Right kidney (tissue), 1 donor: ENCODE data around the gene HNRNPM.
"Not testable (repeated sequence)": the region's sequence is repeated elsewhere in the genome, so short reads cannot be mapped to it uniquely, and the experiment has no call there.

Experiments used
- DNase-seq: peaks from one replicate; pipeline ENCODE4 v3.0.0-alpha.2; 2016

Gene HNRNPM

DNA sequence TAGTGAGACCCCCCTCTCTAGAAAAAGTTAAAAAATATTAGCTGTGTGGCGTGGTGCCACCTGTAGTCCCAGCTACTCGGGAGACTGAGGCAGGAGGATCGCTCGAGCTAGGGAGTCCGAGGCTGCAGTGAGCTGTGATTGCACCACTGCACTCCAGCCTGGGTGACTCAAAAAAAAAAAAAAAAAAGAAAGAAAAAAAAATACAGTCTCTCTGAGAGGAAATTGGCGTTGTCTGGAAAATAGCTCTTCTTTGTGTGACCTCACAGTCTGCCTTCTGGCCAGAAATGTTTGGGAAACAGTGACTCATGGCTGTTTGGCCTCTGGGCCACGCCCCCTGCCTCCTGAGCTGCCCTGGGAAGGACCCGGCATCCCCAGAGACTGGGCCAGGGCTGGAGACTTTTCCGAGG lies 21.0 kb upstream of the HNRNPM start:
- DNase-seq: no peak

DNA sequence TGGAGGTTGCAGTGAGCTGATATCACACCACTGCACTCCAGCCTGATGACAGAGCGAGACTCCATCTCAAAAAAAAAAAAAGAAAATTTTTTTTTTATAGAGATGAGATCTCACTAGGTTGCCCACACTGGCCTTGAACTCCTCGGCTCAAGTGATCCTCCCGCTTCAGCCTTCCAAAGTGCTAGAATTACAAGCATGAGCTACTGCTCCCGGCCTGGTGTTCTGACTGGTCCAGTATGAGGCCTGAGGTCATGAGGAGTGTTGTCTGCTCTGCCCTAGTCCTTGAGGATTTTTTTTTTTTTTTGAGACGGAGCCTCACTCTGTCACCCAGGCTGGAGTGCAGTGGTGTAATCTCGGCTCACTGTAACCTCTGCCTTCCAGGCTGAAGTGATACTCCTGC lies 19.4 kb upstream of the HNRNPM start:
- DNase-seq: not testable (repeated sequence)

DNA sequence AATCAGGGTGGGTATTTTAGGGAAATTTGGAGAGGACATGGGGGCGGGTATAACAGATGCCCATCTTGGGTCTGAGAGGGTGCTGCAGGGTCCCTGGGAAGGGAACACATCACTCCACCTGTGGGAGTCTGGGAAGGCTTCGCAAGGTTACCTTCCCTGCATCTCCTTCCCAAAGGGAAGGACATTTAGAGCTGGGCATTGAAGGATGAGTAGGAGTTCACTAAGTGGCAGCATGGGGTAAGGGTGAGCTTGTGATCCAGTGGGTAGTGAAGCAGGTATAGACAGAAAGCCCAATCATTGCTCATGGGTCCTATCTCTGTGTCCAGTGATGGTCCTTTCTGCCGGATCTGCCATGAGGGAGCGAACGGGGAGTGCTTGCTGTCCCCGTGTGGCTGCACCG lies 18.5 kb upstream of the HNRNPM start:
- no peak for DNase-seq

DNA sequence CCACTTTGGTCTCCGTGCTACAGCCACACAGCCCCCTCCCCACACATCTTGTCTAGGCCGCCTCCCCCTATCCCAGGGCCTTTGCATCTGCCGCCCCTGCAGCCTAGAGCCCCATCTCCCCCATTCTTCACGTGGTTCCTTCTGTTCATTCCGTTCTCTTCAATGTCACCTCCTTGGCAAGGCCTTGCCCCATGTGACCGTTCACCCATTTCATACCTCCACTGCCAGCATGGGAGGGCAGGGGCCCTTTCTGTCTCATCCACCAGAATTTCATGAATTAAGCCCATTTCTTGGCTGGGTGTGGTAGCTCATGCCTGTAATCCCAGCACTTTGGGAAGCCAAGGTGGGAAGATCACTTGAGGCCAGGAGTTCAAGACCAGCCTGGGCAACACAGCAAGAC lies 15.7 kb upstream of the HNRNPM start:
- DNase-seq: no peak

DNA sequence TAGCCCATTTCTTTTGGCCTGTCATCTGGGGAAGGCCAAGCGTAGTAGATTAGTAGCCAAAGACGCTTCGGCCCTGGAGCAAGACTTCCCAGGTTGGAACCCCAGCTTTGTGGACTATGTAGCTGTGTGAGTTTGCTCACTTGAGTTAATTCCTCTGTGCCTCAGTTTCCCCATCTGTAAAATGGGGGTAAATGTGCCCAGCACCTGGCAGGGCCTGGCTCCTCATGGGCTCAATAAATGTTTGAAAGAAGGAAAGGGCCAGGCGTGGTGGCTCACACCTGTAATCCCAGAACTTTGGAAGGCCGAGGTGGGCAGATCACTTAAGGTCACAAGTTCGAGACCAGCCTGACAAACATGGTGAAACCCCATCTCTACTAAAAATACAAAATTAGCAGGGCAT lies 14.9 kb upstream of the HNRNPM start:
- DNase-seq: no peak

DNA sequence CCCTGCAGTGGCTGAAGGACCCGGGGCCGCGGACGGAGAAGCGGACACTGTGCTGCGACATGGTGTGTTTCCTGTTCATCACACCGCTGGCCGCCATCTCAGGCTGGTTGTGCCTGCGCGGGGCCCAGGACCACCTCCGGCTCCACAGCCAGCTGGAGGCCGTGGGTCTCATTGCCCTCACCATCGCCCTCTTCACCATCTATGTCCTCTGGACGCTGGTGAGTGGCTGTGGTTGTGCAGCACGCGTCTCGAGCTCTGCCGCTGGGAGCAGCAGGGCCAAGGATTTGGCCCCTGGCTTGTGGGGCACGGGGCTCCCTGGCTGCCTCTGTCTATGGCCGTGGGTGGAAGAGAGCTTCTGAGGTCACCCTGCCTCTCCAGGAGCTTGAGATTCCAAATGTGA lies 14.1 kb upstream of the HNRNPM start:
- no peak for DNase-seq

DNA sequence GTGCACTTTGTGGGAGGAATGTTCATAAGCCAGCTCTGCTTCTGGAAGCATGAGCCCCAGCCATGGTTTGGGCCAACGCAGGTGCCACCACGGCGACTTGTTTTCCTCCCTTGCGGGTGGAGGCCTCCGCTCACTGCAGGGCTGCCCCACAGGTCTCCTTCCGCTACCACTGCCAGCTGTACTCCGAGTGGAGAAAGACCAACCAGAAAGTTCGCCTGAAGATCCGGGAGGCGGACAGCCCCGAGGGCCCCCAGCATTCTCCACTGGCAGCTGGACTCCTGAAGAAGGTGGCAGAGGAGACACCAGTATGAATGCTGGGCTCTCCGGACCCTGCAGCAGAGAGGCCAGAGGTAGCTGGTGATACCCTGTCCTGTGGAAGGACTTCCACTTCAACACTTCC lies 6.5 kb upstream of the HNRNPM start:
- no peak for DNase-seq

DNA sequence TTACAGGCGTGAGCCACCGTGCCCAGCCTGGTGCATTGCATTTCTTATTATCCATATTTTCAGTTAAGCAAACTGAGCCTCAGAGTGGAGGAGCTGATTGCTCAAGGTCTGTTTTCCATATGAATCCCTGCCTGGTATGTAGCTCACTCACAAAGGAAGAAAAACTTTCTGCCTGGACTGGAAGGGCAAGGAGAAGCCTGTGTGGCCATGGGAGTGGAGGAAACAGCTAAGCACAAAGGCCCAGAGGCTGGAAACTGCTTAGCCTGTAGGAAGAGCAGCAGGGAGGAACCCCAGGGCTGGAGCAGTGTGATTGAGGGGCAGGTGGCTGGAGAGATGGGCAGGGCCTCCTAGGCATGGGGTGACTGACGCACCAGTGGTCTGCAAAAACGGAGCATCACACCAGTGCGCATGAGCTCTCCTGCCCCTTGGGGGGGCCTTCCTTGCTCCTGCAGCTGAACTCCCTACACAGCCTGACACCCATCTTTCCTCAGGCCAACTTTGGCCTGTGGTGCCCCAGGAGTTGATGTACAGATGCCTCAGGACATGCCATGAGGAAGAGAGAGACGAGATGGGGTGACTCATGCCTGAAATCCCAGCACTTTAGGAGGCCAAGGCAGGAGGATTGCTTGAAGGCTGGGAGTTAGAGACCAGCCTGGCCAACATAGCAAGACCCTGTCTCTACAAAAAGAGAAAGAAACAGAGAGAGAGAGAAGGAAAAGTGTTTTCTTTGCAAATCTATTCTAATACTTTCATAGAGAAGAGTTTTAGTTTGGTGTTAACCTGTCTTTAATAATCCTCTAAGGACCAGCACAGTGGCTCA lies 2.8 kb upstream of the HNRNPM start:
- DNase-seq: no peak

DNA sequence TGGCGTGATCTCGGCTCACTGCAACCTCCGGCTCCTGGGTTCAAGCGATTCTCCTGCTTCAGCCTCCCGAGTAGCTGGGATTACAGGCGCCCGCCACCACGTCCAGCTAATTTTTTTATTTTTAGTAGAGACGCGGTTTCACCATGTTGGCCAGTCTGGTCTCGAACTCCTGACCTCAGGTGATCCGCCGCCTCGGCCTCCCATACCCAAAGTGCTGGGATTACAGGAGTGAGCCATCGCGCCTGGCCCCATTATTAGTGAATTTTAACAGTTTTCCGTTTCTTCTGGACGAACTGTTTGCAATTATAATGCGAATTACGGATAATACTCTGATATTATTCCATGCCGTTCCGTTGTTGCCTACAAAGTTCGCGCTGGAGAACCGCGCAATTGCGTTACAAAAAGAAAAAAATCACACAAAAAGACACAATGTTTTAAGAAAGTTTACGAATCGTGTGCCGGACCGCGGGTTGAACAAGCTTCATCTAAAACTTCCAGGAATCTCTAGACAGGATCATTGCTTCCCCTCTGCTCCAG lies 567 bp upstream of the HNRNPM start:
- DNase-seq: not testable (repeated sequence)

DNA sequence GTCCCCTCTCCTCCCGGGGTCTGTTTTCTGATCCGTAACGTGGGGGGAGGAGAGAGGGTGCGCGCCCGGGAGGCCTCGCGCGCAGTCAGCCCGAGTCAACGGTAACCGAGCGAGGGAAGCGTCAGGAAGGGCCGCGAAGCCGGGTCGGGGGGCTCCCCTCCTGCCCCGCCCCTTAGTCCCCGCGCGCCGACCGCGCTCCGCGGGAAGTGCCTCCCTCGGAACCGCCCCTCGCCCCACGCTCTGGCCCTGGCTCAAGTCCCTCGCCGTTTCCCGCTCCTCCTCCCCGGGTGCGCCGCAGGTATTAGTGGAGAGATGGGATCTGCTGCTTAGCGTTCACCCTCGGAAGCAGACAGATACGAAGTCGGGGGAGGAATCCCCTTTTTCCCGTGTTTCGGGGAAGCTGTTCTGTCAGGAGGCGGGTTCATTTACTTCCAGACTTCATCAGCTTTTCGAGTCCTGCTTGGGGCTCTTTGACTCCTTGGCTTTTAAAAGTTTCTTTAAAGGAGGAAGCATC lies 770 bp downstream of the HNRNPM start:
- no peak for DNase-seq

DNA sequence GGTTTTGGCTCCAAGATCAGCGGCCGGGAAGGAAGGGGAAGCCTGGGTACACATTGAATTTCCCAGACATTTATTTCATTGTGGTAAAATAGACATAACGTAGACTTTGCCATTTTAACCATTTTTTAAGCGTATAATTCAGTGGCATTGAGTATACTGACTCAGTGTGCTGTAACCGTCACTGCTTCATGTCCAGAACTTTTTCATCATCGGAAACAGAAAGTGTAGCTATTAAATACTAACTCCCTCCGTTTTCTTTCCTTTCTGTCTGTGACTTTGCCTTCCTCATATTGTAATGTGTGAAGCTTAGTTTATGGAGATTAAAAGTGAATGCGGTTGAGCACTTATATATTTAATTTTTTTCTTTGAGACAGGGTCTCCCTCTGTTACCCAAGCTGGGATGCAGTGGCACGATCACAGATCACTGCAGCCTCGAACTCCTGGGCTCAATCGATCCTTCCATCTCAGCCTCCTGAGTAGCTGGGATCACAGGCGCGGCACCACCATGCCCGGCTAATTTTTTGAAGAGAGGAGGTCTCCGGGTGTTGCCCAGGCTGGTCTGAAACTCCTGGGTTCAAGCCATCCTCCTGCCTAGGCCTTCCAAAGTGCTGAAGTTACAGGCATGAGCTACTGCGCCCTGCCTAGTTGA lies 1.4 kb downstream of the HNRNPM start:
- no peak for DNase-seq

DNA sequence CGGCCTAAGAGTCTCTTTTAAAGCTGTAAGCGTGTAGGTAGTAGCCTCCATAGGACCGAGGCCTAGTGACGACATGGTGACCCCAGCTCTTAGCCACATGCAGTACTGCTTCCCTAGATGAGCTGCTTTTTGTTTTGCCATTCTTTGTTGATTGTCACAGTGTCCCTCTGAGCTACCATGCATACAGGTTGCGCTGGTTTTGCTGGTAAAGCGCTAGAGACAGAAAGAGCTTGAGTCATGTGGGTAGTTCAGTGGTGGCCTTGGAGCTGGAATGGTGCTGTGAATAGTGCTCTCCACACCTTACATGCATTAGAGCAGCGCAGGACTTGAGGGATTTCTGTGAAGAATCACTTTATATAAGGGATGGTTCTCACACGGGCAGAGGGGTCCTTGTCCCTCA lies 5.1 kb downstream of the HNRNPM start:
- no peak for DNase-seq

DNA sequence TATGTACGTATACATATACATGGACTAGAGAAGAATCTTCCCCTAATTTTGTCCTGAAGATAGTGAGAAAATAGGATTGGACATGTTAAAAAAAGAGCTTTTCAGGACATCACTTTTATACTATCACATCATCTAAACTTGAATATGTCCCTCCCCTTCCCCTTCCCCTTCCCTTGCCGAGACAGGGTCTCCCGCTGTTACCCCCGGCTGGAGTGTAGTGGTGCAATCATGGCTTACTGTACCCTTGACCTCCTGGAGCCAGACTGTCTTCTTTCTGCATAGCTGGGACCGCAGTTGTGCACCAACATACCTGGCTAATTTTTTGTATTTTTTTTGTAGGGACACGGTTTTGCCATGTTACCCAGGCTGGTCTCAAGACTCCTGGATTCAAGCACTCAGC lies 6.6 kb downstream of the HNRNPM start:
- no peak for DNase-seq

DNA sequence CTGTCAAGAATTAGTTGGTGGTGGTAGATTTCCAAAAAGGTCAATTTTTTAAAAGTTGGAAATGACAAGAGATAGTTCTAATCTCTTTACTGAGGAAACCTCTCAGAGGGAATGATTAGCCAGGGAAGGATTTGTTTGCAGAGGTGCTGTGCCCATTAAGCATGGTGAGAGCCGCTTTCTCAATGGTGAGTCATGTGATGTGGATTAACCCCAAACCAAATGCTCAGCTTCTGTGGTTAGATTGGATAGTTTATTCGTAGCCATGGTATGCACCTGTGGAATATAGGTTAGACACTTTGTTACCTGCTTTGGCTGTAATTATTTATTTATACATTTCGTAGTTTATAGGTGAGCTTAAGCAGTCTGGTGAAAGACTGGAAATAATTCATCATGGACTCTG lies 7.1 kb downstream of the HNRNPM start:
- no peak for DNase-seq

DNA sequence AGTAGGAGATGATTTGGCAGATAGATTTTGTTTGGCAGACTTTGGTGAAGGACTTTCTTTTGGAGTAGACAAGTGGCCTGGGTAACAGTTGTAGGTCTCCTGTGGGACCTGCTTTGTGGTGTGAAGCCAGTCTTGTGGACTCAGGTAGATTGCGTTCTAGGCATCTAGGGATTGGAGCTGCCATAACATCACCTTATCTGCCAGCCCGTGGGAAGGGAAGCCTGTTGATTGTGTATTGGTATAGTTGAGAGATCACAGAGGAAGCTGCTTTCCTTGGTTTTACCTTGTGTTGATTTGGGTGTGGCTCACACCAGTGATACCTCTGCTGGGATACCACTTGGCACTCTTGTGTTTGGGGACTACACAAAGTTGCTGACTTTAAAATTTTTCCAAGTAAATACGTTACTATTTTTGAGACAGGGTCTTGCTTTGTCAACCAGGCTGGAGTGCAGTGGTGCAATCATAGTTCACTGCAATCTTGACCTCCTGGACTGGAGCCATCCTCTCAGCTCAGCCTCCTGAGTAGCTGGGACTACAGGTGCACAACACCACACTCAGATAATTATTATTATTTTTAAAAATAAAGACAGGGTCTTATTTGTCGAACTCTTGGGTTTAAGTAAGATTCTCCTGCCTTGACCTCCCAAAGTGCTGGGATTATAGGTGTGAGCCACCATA lies 7.8 kb downstream of the HNRNPM start:
- DNase-seq: no peak

DNA sequence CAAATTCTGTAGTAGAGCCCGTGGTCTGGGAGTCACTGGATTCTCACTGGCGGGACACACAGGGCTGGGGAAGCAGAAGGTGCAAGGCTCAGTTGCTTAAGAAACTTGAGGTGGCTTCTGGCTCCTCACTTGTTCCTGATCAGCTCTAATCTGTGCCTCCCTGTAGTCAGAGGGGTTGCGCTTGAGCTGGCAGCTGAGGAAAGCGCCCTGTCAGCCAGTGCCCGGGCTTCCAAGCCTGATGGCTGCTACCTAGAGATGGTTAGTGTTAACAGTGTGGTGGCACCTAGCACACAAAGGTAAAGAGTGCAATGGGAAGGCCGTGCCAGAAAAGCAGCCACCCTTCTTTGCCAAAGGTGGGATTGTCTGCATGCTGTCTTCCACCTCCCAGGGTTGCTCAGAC lies 8.8 kb downstream of the HNRNPM start:
- no peak for DNase-seq

DNA sequence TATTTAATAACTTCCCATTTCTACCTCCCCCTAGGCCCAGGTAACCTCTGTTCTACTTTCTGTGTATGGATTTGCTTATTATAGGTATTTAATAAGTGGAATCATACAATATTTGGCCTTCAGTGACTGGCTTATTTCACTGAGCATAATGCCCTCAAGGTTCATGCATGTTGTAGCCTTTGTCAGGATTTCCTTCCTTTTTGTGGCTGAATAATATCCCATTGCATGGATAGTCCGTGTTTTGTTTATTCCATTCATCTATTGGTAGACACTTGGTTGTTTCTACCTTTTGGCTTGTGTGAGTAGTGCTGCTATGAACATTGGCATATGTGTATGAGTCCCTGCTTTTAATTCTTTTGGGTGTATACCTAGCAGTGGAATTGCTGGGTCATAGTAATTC lies 9.4 kb downstream of the HNRNPM start:
- no peak for DNase-seq

DNA sequence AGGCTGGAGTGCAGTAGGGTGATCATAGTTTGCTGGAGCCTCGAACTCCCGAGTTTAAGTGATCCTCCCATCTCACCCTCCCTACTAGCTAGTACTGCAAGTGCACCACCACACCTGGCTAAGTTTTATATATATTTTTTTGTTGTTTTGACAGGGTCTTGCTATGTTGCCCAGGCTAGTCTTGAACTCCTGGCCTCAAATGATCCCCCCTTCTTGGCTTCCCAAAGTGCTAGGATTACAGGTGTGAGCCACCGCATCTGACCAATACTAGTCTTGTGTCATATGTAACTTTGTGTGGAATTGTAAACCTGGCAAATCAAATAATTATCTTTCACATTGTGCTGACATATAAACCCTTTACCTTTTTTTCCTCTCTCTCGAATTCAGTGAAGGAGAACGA lies 10.2 kb downstream of the HNRNPM start:
- DNase-seq: no peak

DNA sequence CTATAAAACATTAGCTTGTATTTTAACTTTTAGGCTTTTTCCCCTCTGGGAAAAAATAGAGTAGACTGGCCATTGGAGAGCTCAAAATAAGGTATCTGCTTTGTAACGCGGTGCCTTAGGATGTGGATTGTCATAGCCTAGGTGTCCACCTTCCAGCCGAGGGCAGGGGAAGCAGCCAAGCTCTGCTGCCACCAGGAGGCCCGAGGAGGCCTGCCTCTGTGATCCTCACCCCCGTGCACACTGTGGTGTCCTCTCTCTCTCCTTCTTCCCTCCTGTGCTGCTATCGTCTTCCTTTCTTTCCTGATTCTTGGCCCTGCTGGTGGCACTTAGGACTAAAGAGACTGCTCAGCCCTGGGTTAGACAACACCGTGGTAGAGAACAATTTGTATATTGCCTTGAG lies 11.3 kb downstream of the HNRNPM start:
- DNase-seq: no peak

DNA sequence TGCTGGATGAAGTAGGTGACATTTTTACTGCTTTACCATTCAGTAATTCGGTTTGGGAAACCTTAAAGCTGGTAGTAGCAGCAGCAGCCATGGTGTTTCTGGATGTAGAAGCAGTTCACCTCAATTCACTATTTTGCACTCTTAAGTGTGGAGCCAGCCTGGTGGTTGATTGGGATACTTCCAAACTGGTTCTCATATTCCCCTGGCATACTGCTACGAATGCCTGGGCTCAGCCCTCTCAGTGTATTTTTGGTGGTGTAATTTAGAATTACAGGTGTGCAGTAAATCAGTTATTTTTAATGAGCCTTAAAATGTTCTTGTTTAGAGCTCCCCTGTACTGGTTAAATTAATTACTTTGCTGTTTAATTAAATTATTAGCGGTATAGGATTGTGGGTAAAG lies 12.4 kb downstream of the HNRNPM start:
- DNase-seq: no peak

DNA sequence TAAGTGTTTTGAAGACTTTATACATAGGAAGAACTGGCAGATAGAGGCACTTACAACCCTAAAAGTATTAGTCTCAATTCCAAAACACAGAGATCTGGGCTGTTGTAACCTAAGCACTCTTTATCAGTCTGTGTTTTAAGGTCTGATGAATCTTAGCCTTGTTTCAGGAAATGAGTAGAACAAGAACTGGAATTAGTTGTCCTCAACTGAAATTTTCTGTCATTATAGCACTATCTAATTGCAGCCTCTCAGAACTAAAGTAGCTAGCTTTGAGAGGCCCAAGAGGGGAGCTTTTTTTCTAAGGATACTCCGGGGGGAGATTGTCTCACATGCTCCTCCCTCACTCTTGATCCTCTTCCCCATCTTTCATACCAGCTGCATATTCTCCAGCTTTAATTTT lies 13.1 kb downstream of the HNRNPM start:
- DNase-seq: no peak

DNA sequence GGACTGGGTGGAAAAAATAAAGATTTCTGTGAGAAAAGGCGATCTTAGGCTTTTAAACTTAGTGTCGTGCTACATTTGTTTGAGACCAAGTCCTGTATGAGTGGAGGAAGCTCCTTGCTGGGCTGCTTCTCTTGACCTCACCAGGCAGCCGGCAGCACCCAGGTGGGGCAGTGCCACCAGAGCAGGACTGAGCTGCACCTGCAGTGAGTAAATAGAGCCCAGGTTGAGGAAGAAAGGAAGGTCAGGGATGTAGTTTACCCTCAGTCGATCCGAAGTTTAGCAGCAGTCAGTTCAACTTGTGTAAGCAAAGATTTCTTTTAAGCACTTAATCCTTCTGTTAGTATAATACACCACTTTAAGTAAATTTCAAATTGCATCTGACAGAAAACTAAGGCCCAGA lies 13.6 kb downstream of the HNRNPM start:
- DNase-seq: no peak

DNA sequence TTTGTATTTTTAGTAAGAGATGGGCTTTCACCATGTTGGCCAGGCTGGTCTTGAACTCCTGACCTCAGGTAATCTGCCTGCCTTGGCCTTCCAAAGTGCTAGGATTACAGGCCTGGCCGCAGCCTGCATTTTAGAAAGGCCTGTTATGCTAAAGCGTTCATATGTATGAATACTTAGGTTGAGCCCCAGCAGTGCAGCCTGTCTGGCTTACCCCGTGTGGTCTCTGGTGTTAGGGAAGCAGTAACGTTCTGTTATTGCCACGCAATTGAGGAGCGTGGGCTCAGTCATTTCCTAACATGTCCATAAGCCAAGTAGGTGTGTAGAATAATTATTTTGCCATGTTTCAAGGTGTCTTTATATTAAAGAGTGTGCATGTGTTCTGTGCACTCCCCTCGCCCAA lies 14.3 kb downstream of the HNRNPM start:
- no peak for DNase-seq
